A204.1 (cell line): ENCODE results near the gene FGD4.
A peak's percentile ranks its signal among the peaks of the same experiment; 100 is the strongest.
"Not testable (repeated sequence)": the region's sequence is repeated elsewhere in the genome, so short reads cannot be mapped to it uniquely, and the experiment has no call there.

Source experiments
- FAIRE-seq: peaks from 2 replicates; lab custom pipeline; 2012; peaks lifted over from hg19 to GRCh38; lab: Jason Lieb, UNC

The FGD4 gene

DNA sequence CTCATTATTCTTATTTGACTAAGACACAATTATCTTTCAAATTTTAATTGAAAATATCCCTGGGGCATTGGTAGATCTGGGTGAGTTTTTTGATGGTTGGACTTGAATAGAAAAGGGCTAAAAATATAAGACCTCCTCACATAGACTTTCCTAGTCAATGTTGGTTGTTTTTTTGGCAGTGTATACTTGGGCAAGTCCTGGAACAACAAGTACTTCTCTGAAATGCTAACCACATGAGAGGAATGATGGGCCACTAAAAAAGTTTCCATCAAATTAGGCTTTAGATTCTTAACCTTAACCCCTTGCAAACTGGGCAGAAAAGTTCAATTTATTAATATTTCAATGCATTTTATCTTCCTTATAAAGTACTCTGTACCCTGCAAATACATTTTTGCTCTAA lies 97.6 kb downstream of the FGD4 start:
- FAIRE-seq, result no peak

DNA sequence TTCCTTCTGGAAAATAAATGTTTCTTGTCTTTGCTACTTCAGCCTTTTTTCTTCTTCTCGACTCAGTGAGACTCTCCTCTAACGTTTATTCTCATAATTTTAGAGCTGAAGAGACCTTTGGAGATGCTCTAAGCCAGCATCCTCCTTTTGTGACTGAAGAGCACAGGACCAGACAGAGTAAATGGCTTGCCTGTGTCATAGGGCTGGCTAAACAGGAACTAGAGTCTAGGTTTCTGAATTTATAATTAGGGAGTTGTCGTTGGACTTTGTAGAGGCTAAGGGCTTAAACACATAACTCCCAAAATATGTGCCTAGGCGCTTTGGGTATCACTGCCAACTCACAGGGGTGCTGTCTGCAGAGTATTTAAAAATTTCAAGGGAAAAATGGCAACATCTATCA lies 98.5 kb downstream of the FGD4 start:
- no peak for FAIRE-seq

DNA sequence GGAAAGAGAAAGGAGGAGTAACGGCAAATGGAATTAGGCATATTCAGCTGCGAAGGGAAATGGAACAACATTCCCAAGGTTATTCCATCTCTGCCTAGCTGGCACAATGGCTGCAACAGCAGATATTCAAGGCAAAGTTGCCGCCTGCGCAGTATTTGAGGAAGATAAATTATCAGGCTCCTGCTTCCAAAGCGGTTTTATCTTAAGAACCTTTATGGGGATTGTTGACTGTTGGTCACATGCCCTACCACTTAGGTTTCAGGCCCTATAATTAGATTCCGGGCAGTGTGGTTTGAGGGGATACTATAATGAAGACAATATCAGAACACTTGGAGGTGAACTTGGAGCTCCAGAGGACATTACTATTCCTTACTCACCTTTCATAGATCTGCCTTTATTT lies 99.7 kb downstream of the FGD4 start:
- no peak for FAIRE-seq

DNA sequence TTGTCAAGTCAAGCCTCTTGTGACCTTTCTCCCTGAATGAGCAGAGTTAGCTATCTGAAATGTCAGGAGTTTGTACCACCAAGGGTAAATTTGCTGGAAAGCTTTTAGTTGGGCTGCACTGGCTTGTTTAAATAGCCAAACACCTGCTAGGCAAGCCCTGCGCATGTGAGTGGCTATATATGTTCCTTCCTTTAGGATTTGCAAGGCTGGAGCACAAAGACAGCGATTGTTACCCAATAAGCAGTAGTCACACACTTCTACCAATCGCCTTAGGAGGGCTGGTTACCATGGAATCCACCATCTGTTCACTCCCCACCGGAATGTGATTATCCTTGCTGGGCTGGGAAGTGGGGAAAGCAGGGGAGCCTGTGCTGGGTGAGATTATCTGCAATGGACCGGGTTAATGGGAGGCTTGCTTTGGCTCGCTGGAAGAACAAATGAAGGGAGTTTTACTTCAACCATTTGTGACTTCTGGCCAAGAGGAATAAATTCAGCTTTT lies 102.5 kb downstream of the FGD4 start:
- FAIRE-seq, result peak; percentile 100

DNA sequence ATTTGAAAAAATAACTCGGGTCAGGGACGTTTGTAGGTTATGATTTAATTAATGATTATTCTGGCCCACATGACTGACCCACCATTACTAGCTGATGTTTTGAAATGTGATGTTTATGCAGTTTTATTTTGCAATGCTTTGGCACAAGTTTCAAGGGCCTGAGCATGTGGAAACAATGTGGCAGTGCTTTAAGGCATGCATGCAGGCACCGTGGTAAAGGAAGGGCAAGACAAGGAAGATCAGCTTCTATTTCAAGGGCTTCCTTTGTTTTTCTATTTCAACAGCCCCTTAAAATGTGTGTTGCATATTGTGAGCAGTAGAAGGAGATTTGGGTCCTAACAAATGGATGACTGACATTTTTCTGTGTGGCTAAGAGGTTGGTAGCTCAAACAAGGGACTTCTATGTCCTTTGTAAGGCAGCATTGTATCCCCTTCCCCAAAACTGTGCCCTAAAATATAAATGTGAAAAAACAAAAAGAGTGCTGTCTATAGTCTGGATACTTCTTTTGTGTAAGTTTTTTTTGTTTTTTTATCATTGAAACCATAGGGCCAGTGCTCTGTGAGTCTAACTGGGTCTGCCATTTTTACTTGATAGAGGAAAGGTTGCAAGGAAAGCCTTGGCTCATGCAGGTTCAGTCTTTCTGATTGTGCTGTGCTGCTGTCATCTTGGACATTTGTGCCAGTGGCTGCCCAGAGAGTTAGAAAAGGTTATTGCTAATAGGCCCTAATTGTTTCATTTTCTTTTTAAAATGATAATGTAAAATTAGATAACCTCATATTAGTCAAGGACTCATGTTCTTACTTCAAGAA lies 103.5 kb downstream of the FGD4 start:
- no peak for FAIRE-seq

DNA sequence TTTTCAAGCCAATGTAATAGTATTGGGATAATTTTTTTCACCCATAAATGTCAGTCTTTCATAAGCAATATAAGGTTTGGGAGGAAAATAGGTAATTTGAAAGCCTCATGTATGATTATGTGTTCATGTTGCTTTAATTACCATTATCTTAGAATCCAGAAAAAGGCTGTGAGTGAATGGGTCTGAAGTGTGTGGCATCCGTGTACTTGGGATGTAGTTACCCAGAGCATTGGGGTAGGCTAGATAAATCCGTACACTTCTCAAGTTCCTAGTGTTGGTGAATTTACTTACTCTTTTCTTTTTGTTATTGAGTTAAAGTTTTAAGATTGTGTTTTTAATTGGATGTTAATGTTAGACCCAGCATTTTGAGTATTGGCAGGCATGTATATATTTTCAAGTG lies 104.4 kb downstream of the FGD4 start:
- FAIRE-seq, result no peak

DNA sequence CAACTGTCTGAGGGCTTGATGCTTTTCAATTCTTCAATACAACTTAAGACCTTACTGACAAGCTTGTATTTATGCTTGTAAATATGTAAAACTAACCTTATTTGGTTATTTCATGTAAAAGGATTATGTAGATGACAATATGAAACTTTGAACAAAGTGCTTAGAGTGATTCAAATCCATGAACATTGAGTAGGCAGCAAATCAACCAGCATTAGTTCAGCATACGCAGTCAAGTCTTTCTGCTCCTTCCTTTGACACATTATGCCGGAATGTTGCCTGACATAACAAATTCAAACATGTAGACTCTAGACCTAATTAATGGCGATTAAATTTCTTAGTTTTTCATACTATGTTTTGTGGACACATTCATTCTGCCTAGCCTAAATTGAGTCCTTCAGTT lies 105.2 kb downstream of the FGD4 start:
- FAIRE-seq, result no peak

DNA sequence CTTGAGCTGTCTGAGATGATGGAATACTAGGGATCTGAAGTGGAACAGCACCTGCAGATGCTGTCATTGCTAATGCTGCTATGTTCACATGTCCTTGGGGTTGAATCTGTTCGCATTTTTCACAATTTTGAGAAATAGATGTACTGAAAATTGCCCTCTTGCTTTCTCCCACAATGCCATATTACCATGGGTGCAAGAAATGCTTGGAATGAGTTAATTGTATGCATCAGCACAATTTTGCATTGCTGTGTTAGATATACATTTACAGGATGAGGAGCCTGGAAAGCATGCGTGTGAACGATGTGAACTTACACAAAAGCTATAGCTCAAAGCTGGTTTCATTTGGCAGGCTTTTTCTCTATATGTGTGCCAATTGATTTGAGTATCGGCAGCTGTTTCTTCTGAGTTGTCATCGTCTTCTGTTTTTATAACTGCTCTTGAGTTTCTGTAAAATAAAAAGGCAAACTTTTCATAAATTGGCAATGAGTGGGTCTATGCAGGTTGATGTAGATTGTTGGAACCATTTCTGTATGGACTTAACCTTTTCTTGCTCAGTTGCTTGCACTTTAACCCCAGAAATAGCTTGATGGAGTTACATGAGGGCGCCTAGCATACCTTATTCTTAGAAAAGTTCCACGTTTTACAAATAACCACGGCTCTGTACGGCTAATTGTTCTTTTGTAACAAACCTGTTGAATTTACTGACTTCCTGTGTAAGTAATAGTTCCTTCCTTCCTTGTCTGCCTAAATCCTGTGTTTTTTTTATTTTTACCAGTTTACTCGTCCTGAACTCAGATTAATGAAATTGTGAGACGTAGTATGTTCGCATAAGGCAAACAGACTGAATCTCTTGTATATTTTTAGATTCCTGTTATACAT lies 105.9 kb downstream of the FGD4 start:
- no peak for FAIRE-seq

DNA sequence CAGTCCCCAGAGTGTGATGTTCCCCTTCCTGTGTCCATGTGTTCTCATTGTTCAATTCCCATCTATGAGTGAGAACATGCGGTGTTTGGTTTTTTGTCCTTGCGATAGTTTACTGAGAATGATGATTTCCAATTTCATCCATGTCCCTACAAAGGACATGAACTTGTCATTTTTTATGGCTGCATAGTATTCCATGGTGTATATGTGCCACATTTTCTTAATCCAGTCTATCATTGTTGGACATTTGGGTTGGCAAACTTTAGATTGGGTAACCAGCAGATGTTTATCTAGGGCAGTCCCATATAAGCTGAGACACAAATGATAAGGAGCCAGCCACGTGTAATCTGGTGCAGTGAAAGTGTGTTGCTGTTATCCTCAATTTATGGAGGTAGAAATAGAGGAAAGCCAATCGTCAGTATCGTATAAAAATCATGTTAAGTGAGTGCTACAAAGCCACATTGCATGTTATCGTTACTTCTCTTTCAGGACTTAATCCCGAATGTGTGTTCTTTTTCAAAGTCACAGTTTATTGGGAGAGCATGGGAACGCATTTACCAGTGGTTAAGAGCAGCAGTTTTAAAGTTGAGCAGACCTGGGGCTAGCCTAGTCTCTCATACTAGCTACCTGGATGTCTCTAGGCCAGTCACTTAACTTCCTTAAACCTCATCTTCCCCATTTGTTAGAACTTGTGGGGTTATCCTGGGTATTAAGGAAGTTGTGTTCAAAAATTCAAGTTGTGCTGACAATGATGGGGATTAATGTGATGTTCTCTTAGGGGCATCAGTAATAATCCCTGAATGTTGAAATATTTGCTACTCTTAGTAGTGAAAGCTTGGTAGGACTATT lies 108.0 kb downstream of the FGD4 start:
- FAIRE-seq, result not testable (repeated sequence)

DNA sequence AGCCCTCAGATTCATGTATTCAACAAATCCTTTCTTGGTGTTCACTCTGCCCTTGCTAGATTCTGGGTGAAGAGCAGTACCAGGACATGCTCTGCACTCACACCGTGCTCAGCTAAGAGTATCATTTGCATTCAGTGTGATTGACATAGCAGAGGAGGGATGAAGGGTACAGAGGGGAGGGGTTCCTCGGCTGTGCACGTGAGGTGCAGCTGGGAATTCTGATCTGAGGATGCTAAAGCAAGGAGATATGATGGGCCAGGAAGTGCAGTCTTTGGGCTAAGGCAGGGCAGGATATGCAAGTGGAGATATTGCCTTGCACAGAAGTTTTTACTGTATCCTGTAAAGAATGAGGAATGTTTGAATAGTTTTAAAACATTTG lies 108.6 kb downstream of the FGD4 start:
- FAIRE-seq, result no peak

DNA sequence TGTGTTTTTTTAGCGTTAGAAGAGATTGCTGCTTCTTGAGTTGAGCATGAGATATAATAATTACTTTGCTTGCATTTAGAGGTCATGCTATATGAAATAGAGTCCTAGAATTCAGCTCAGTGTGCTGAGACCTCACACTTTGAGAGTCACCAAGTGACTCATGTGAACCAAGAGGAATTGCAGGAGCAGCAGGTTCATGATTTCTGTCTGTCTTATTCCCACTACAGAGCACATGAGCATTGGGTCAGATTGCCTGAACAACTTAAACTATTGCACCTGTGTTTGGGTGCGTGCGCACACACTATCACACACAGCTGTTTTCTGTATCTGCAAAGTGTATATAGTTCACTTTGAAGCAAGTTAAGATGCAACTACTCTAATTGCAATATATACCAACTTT lies 109.3 kb downstream of the FGD4 start:
- no peak for FAIRE-seq

DNA sequence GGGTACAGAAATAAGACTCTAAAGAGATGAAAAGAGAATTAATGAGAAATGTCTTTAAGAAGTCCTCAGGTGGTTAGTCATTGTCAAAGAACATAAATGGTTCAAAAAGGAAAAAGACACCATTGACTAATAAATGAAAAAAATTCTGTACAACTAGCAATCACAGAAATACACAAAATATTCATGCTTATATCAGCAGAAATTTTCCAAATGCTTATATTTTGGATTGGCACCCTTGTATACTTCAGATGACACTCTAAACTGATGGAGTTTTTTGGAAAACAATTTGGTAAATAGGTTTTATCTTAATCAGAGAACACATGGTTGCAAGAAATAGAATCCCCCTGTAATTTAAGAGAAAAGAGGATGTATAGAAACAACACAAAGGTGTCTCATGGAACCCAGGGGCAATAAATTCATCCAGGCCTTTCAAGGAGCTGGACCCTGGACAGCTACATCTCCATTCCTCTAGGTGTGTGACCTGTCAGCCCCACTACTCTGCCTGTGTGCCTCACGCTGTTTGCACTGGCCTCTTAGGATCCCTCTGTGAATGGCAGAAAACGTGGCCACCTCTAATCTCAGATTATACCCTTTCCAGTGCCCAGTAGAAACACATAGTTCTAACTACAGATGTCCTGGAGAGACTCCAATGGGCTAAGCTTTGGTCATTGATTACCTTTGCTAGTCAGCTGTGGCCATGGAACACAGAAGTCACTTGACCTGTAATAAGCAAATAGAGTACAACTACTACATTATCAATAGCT lies 110.2 kb downstream of the FGD4 start:
- FAIRE-seq, result no peak

DNA sequence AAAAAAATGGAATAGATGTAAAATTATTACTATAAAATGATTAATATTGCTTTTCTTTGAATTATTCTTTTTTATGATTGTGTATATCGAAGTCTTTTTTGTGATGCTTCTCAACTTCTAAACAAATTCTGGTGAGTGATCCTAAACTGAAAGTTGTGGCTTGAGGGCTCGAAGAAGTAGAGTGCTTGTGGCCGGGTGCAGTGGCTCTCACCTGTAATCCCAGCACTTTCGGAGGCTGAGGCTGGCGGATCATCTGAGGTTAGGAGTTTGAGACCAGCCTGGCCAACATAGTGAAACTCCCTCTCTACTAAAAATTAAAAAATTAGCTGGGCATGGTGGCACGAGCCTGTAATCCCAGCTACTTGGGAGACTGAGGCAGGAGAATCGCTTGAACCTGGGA lies 112.6 kb downstream of the FGD4 start:
- FAIRE-seq, result not testable (repeated sequence)

DNA sequence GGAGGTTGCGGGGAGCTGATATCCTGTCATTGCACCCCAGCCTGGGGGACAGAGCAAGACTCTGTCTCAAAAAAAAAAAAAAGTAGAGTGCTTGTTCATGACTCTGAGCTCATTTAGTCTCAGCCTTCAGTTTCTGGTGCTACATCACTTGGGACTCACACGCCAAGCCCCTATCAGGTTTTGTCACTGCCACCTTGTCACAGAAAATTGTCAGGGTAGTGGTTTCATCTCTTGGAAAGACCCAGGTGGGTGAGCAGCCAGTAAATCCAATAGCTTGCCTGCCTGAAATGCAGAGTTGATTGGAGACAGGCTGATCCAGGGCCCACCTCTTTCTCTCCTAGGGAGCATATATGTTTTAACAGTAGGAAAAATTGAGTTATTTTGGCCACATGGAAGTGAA lies 113.0 kb downstream of the FGD4 start:
- no peak for FAIRE-seq

DNA sequence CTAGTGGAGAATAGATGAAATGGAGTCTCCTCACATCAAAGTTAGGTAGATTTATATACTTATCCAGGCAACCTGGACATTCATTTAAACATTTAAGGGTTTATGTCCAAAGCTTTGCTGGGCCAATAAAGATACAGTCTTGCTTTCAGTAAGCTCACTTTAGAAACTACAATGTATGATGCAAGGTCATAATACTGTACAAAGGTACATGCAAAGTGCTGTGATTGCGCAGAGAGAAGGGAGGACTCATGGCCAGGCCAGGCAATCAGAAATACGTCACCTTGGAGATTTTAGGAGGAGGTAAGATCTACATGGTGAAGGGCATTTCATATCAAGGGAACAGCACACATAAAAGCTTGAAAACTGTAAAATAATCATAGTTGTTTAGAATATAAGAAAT lies 113.6 kb downstream of the FGD4 start:
- FAIRE-seq, result no peak

DNA sequence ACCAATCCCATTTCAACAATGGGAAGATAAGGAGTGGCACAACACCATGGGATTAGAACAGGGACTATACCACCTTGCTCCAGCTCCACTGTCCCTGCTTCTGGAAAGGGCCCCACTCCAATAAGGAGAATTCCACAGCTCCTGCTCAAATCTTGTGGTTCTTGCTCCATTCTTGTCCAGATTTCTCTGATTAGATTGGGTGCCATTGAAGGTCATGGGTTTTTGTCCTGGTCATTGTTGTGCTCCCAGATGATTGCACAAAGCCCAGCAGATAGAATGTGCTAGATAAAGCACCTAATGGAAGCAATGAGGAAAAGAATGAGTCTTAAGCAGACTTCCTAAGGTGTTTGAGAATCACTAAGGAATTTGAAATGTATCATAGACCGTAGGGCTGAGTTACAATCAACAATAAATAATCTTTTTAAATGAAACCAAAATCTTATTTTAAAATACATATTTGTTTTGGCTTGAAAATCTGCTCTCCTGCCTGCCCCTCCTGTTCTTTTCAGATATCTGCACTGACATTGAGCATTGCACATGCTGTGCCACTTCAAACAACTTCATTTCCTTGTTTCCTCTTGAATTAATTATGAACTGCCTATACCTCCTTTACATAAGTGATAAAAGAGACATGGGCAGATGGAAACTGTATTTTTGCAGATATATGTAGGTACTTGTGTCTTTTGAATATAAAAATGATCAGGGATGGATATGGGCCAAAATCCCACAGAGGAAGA lies 115.9 kb downstream of the FGD4 start:
- peak; percentile 77 for FAIRE-seq

DNA sequence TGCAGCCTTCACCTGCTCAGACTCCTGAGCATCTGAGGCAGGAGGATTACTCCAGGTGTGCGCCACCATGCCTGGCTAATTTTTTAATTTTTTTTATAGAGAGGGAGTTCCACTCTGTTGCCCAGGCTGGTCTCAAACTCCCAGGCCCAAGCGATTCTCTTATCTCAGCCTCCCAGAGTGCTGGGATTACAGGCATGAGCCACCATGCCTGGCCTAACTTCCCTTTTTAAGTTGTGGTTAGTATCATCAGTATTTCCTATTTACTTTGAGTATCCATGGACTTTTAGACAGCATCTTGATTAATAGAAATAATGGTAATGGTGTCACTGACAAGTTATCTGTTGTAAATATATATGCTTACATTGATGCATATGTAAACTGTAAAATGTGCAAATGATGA lies 116.9 kb downstream of the FGD4 start:
- no peak for FAIRE-seq

DNA sequence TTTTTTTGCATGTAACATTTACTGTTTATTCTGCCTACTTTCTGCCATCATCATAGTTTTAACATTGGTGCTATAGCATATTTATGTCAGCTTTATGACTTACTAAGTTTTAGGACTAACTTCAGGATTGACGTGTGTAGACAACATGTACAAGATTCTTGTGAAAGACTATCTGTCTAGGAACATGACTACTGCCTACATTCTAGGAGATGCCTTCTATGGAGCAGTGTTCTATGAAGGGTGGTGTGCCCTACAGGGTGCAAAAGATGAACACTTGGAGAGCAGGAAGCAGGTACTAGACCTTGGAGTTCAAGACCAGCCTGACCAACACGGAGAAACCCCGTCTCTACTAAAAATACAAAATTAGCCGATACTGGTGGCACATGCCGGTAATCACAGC lies 118.6 kb downstream of the FGD4 start:
- FAIRE-seq, result no peak

DNA sequence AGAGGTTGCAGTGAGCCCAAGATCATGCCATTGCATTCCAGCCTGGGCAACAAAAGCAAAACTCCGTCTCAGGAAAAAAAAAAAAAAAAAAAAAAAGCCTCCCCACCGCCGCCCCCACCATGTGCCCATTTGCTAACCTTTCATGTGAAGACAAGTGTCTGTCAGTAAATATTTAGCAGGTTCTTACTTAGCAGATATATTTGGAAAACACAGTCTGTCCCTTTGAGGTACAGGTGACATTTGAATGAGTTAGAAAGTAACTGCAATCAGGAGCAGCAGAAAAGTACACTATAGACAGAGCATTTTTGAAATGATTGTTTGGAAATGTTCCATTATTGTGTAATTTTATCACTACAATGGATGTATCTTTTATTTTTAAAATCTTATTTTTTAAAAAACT lies 119.7 kb downstream of the FGD4 start:
- no peak for FAIRE-seq

DNA sequence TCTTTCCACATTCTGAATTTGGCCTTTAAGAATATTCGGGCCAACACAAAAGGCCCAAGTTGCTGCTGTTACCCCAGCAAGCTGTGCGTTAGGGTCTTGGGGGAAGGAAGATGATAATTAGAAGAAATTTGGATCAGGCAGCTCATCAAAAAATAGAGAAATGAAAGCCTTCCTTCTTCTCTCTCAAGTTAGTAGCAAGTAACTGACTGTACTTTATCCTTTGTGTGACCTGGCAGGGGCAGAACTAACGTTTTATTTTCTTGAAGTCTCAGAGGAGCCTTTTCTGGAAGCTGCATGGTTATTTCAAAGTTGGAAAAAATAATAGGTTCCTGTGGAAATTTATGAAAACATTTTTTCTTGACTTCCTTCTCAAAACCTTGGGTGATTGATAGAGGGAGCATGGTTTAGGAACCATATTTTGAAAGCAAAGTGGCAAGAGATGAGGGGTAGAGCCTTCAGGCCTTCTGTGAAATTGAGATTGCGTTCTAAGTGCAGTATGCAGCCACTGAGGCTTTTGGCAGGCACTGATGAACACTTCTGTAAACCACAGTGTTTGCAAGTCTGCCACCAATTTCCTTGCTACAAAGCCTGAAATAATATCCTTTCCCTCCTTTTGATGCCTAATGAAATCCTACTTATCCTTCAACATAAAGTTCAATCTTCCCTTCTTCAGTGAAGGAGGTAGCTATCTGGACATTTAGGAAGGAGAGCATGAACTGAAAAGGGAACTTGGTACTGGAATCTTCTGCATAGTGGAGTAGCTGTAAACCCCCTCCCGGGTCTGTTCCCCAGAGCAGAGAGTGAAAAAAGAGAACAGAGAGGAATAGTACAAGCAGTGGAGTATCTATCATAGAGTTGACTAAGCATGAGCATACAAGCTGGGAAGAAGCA lies 123.2 kb downstream of the FGD4 start:
- no peak for FAIRE-seq
